IMR-90 (cell line): ENCODE data around the gene ANKFY1. TPM values are rescaled to one million over a fixed set of nuclear protein-coding genes. Genes with fewer than 3 reads are reported as not detected.
A peak's percentile ranks its signal among the peaks of the same experiment; 100 is the strongest.

ENCODE experiments used
- ATAC-seq: fragments of 200-7000 bp; cut with Tn5 transposase; 2 replicates; pipeline ENCODE4 v1.9.1; 2020; ENCODE audit warnings: low read depth, mild to moderate bottlenecking, moderate library complexity
- BruUV-seq: library from RNA; stranded (reverse); fragments of 400-500 nt; replicated peaks from 2 replicates; lab custom pipeline; 2021; lab: Mats Ljungman, UMichigan
- CTCF ChIA-PET: fragments of 300-600 bp; formaldehyde crosslinking; extraction: SDS; loops from one replicate; lab custom pipeline; 2021; ENCODE audit warnings: antibody characterized with exemption; lab: Yijun Ruan, JAX
- POLR2A ChIA-PET: fragments of 300-600 bp; sonication (Branson Sonifier 250); formaldehyde crosslinking; loops from one replicate; lab custom pipeline; 2022; ENCODE audit warnings: antibody characterized with exemption; ENCODE audit not compliant: unreplicated experiment; lab: Charles Lee
- DNase-seq: peaks from one replicate; pipeline ENCODE4 v3.0.0; 2013
- H2AFZ ChIP-seq: replicated peaks from 2 replicates; pipeline ENCODE3; 2013; ENCODE audit warnings: low read length, mild to moderate bottlenecking; ENCODE audit not compliant: poor library complexity
- H2AK5ac ChIP-seq: 2 replicates; pipeline ENCODE4 v1.6.1; 2013; ENCODE audit warnings: low read depth, low read length, inconsistent platforms
- H2AK9ac ChIP-seq: replicated peaks from 2 replicates; pipeline ENCODE3; 2013; ENCODE audit warnings: mild to moderate bottlenecking, low read depth, low read length, moderate library complexity; ENCODE audit not compliant: poor library complexity
- H2BK120ac ChIP-seq: 2 replicates; pipeline ENCODE4 v1.6.1; 2013; ENCODE audit warnings: low read depth, low read length, inconsistent platforms
- H2BK15ac ChIP-seq: 3 replicates; pipeline ENCODE4 v1.6.1; 2013; ENCODE audit warnings: low read depth, low read length, inconsistent platforms
- H2BK20ac ChIP-seq: 2 replicates; pipeline ENCODE4 v1.6.1; 2013; ENCODE audit warnings: low read depth, mild to moderate bottlenecking, inconsistent platforms, low read length, moderate library complexity
- H2BK5ac ChIP-seq: 2 replicates; pipeline ENCODE4 v1.6.1; 2013; ENCODE audit warnings: mild to moderate bottlenecking, low read depth, low read length, inconsistent platforms; ENCODE audit not compliant: poor library complexity, severe bottlenecking
- H3K14ac ChIP-seq: replicated peaks from 2 replicates; pipeline ENCODE4 v1.6.1; 2013; ENCODE audit warnings: low read depth, low read length, inconsistent platforms
- H3K18ac ChIP-seq: 2 replicates; pipeline ENCODE4 v1.6.1; 2013; ENCODE audit warnings: low read depth, low read length, control low read depth
- H3K23ac ChIP-seq: 2 replicates; pipeline ENCODE4 v1.6.1; 2013; ENCODE audit warnings: low read depth, low read length, inconsistent platforms
- H3K27ac ChIP-seq: 2 replicates; pipeline ENCODE4 v1.5.1; 2013; ENCODE audit warnings: mild to moderate bottlenecking, control low read depth, low read length; ENCODE audit not compliant: insufficient read depth
- H3K27me3 ChIP-seq: 2 replicates; pipeline ENCODE4 v1.6.1; 2013; ENCODE audit warnings: low read length; ENCODE audit not compliant: control insufficient read depth, insufficient read depth
- H3K36me3 ChIP-seq: 2 replicates; pipeline ENCODE4 v1.6.1; 2013; ENCODE audit warnings: low read length, mixed read lengths; ENCODE audit not compliant: control insufficient read depth, insufficient read depth
- H3K4ac ChIP-seq: 2 replicates; pipeline ENCODE4 v1.6.1; 2013; ENCODE audit warnings: low read depth, low read length, inconsistent platforms
- H3K4me1 ChIP-seq: 2 replicates; pipeline ENCODE4 v1.6.1; 2013; ENCODE audit warnings: low read length, mixed read lengths; ENCODE audit not compliant: control insufficient read depth, insufficient read depth
- H3K4me2 ChIP-seq: 2 replicates; pipeline ENCODE4 v1.6.1; 2013; ENCODE audit warnings: low read depth, mild to moderate bottlenecking, control low read depth, low read length, moderate library complexity
- H3K4me3 ChIP-seq: 2 replicates; pipeline ENCODE4 v1.5.1; 2013; ENCODE audit warnings: low read depth, mild to moderate bottlenecking, control low read depth, low read length, moderate library complexity; ENCODE audit not compliant: insufficient read depth
- H3K56ac ChIP-seq: 2 replicates; pipeline ENCODE4 v1.6.1; 2013; ENCODE audit warnings: low read length, inconsistent platforms; ENCODE audit not compliant: insufficient read depth; ENCODE audit errors: extremely low read depth
- H3K79me1 ChIP-seq, 2 experiments: 2 replicates each; pipeline ENCODE4 v1.6.1; 2013; ENCODE audit warnings: low read length in 2 of 2, inconsistent platforms in 1 of 2, low read depth in 1 of 2
- H3K9ac ChIP-seq: 2 replicates; pipeline ENCODE4 v1.6.1; 2013; ENCODE audit warnings: low read depth, low read length, control low read depth
- H3K9me1 ChIP-seq: 2 replicates; pipeline ENCODE4 v1.6.1; 2013; ENCODE audit warnings: low read length, inconsistent platforms; ENCODE audit not compliant: insufficient read depth
- H3K9me3 ChIP-seq: 2 replicates; pipeline ENCODE4 v1.6.1; 2013; ENCODE audit warnings: low read length; ENCODE audit not compliant: control insufficient read depth, insufficient read depth
- H4K20me1 ChIP-seq: 2 replicates; pipeline ENCODE4 v1.6.1; 2013; ENCODE audit warnings: low read length, inconsistent platforms; ENCODE audit not compliant: insufficient read depth
- H4K5ac ChIP-seq: 2 replicates; pipeline ENCODE4 v1.6.1; 2013; ENCODE audit warnings: mild to moderate bottlenecking, low read depth, low read length, control low read depth
- H4K8ac ChIP-seq, 2 experiments: 2 replicates each; pipeline ENCODE4 v1.6.1; 2013; ENCODE audit warnings: low read depth in 2 of 2, low read length in 2 of 2, control low read depth in 1 of 2, inconsistent platforms in 1 of 2
- H4K91ac ChIP-seq: 2 replicates; pipeline ENCODE4 v1.6.1; 2013; ENCODE audit warnings: low read depth, low read length, inconsistent platforms; ENCODE audit not compliant: insufficient read depth
- BHLHE40 ChIP-seq: fragments of 150-350 bp; IDR thresholded peaks from 2 replicates; pipeline ENCODE4 v1.6.1; 2016; ENCODE audit warnings: mild to moderate bottlenecking, low read depth, low read length
- CEBPB ChIP-seq: IDR thresholded peaks from 2 replicates; pipeline ENCODE4 v1.6.1; 2012; ENCODE audit warnings: low read depth, low read length, improper control_type of control experiment
- FOS ChIP-seq: fragments of 150-350 bp; IDR thresholded peaks from 2 replicates; pipeline ENCODE4 v1.6.1; 2016; ENCODE audit warnings: low read depth, low read length
- MAFK ChIP-seq: IDR thresholded peaks from 2 replicates; pipeline ENCODE4 v1.6.1; 2012; ENCODE audit warnings: low read depth, low read length, improper control_type of control experiment
- MAZ ChIP-seq: IDR thresholded peaks from 2 replicates; pipeline ENCODE4 v1.6.1; 2012; ENCODE audit warnings: low read depth, mild to moderate bottlenecking, low read length, improper control_type of control experiment, moderate library complexity, borderline replicate concordance
- MXI1 ChIP-seq: IDR thresholded peaks from 2 replicates; pipeline ENCODE4 v1.6.1; 2012; ENCODE audit warnings: low read depth, mild to moderate bottlenecking, low read length, moderate library complexity, borderline replicate concordance
- WGBS, 2 experiments: methylation state at CpG; one replicate each; pipeline versions ENCODE4 v1.1.5 to v1.1.7; 2013; ENCODE audit warnings: missing lambda C conversion rate in 2 of 2; ENCODE audit not compliant: insufficient read length in 1 of 2; ENCODE audit errors: extremely low coverage in 2 of 2; 5-methylcytosine and 5-hydroxymethylcytosine counted together
- dilution Hi-C: fragments of 300-500 bp; cut with HindIII; formaldehyde crosslinking; loops from one replicate; pipeline ENCODE4 v1.14.3; 2018; ENCODE audit warnings: low sequenced_read_pairs; ENCODE audit not compliant: unreplicated experiment
- in situ Hi-C: fragments of 300-500 bp; cut with MboI; formaldehyde crosslinking; loops from 3 replicates; pipeline ENCODE4 v1.14.3; 2019; ENCODE audit warnings: low sequenced_read_pairs, inconsistent platforms, mixed read lengths
- intact Hi-C: fragments of 100-400 bp; cut with micrococcal nuclease; formaldehyde crosslinking; loops from 2 replicates; pipeline ENCODE4 v1.10.0; 2022
- polyA plus RNA-seq, 3 experiments: library from polyadenylated mRNA; depleted of rRNA; stranded (reverse); fragments of >200 nt; gene quantifications; 2 replicates each; pipeline ENCODE4 v1.2.3, GENCODE V29; 2012; ENCODE audit warnings: low replicate concordance in 1 of 3
- total RNA-seq: library from RNA; depleted of rRNA; stranded (reverse); fragments of >200 nt; gene quantifications from 2 replicates; pipeline ENCODE4 v1.2.3, GENCODE V29; 2012
- TF ChIP-seq, protein P1 (sequence below): fragments of 150-350 bp; IDR thresholded peaks from 2 replicates; pipeline ENCODE4 v1.6.1; 2016; ENCODE audit warnings: low read depth, mild to moderate bottlenecking, low read length, moderate library complexity, borderline replicate concordance
- TF ChIP-seq, protein P2 (sequence below): fragments of 150-350 bp; IDR thresholded peaks from 2 replicates; pipeline ENCODE4 v1.6.1; 2017; ENCODE audit warnings: mild to moderate bottlenecking, antibody characterized with exemption, low read length, low read depth

ANKFY1 gene
- total and polyA plus RNA-seq, 2 of the 4 experiments (the other 2 are of a cell fraction): 32.3 to 48.9 TPM

DNA sequence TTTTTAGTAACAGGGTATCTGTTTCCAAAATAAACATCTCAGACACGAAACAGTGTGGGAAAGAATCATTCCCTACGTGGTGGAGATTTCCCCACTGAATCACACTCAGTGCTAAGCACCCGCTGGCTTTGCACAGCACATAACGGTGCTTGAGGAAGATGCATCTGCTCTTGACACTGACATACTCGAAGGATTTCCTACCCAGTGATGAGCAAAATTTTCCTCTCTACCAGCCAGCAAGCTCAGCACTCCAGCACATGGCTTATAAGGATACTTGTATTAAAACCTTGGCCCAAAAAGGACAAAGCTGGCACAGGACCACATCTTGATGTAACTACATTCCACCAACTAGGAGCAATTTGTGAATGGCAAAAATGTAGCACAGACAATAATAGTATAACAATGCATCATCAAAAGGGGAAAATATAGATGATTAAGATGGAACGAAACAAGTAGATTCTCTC is 59.0 kb downstream of the ANKFY1 start:
- BruUV-seq: no TSS peak
- no peak overlapping the region for H3K4me3 ChIP-seq
- peaks cover 19% of the 10 kb centered on the region for H4K20me1 ChIP-seq
- no peak overlapping the region for H2AFZ ChIP-seq
- no peaks in the 10 kb centered on the region for H3K9me1 ChIP-seq
- H3K27me3 ChIP-seq: no peaks in the 10 kb centered on the region
- no peaks in the 10 kb centered on the region for H3K9me3 ChIP-seq
- no peak overlapping the region for H3K4ac ChIP-seq
- peaks cover 12 to 32% of the 10 kb centered on the region in 2 experiments; a peak in 3 of 4 replicates for H3K79me1 ChIP-seq
- POLR2A ChIA-PET: no interaction called here
- H3K18ac ChIP-seq: no peak overlapping the region
- in situ Hi-C loops (loop anchor here (5.0 kb wide), 1 partner anchor 208 kb away; no protein-coding TSS in a partner anchor), dilution Hi-C loops (no loop called here), intact Hi-C loops (no loop called here)
- H2AK5ac ChIP-seq: no peak overlapping the region
- no peak overlapping the region for H3K9ac ChIP-seq
- no peak overlapping the region for H3K14ac ChIP-seq
- CTCF ChIA-PET: interaction anchor here (1.2 to 2.1 kb wide), 2 partner anchors 11 to 208 kb away, joined by 4 read pairs; no protein-coding TSS in a partner anchor
- no peak overlapping the region for H2BK20ac ChIP-seq
- peaks cover 4% of the 10 kb centered on the region for H3K4me1 ChIP-seq
- no peak overlapping the region for H4K8ac ChIP-seq
- no peak overlapping the region for H2BK5ac ChIP-seq
- no peak overlapping the region for H3K27ac ChIP-seq
- no peak overlapping the region for H4K5ac ChIP-seq
- H3K4me2 ChIP-seq: peak overlapping the region; percentile 35
- H3K56ac ChIP-seq: no peak overlapping the region
- H2BK120ac ChIP-seq: no peak overlapping the region
- H4K91ac ChIP-seq: no peak overlapping the region
- ATAC-seq: peak; percentile 86
- H3K23ac ChIP-seq: no peak overlapping the region
- H3K36me3 ChIP-seq: peaks cover 25% of the 10 kb centered on the region
- peak; percentile 96 for DNase-seq
- no peak overlapping the region for H2BK15ac ChIP-seq
- 0% methylated on average over 1 of the region's 6 CpGs; no CpG with 5 or more reads in 1 of the 2 experiments for whole genome bisulfite sequencing, 2 experiments
- H2AK9ac ChIP-seq: no peak overlapping the region
- TF ChIP-seq MAZ (0 out of 2 replicates have a peak, but pooled peaks have one; percentile 15), MAFK (peak; percentile 72), FOS (peak; percentile 56), BHLHE40 (peak; percentile 48), MXI1 (peak; percentile 85), CEBPB (peak; percentile 46; the same call in 1 of the 2 replicates)
- TF ChIP-seq, protein P1, sequence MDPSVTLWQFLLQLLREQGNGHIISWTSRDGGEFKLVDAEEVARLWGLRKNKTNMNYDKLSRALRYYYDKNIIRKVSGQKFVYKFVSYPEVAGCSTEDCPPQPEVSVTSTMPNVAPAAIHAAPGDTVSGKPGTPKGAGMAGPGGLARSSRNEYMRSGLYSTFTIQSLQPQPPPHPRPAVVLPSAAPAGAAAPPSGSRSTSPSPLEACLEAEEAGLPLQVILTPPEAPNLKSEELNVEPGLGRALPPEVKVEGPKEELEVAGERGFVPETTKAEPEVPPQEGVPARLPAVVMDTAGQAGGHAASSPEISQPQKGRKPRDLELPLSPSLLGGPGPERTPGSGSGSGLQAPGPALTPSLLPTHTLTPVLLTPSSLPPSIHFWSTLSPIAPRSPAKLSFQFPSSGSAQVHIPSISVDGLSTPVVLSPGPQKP: no peak
- TF ChIP-seq, protein P2, sequence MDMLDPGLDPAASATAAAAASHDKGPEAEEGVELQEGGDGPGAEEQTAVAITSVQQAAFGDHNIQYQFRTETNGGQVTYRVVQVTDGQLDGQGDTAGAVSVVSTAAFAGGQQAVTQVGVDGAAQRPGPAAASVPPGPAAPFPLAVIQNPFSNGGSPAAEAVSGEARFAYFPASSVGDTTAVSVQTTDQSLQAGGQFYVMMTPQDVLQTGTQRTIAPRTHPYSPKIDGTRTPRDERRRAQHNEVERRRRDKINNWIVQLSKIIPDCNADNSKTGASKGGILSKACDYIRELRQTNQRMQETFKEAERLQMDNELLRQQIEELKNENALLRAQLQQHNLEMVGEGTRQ: no peak
